GM12872 (cell line): Measurements from ENCODE around the gene CWC27.

Experiments
- CTCF ChIP-seq: IDR thresholded peaks from 3 replicates; pipeline ENCODE4 v1.5.1; 2011; ENCODE audit warnings: low read depth, mild to moderate bottlenecking, low read length, moderate library complexity; ENCODE audit not compliant: insufficient read depth

Gene CWC27

GRCh38 chr5:65022932-65023331 is 254.2 kb downstream of the CWC27 start:
- TF ChIP-seq CTCF: no peak

- TF ChIP-seq CTCF: no peak
Measured at GRCh38 chr5:65024681-65025080, 256.0 kb downstream of the CWC27 start.

- no peak for TF ChIP-seq CTCF
Measured at GRCh38 chr5:65026816-65027548, 258.3 kb downstream of the CWC27 start.

GRCh38 chr5:65029178-65029577 is 260.4 kb downstream of the CWC27 start:
- TF ChIP-seq CTCF: no peak

GRCh38 chr5:65030056-65030455 is 261.3 kb downstream of the CWC27 start:
- no peak for TF ChIP-seq CTCF

- TF ChIP-seq CTCF: no peak
Measured at GRCh38 chr5:65032250-65032649, 263.5 kb downstream of the CWC27 start.

- TF ChIP-seq CTCF: no peak
Measured at GRCh38 chr5:65034029-65034812, 265.5 kb downstream of the CWC27 start.
